HepG2 (cell line): ENCODE data around the gene WDR73. TPM values are rescaled to one million over a fixed set of nuclear protein-coding genes. Genes with fewer than 3 reads are reported as not detected.

Source experiments
- ATAC-seq: fragments of 200-7000 bp; cut with Tn5 transposase; 3 replicates; pipeline ENCODE4 v1.9.1; 2020; ENCODE audit warnings: mild to moderate bottlenecking, moderate library complexity
- BruUV-seq: library from RNA; stranded (reverse); fragments of 400-500 nt; replicated peaks from 2 replicates; lab custom pipeline; 2021; lab: Mats Ljungman, UMichigan
- CTCF ChIA-PET: fragments of 300-600 bp; formaldehyde crosslinking; extraction: SDS; loops from one replicate; lab custom pipeline; 2021; ENCODE audit warnings: low total read pairs, inconsistent platforms, low intra/inter-chr PET ratio; lab: Yijun Ruan, JAX
- POLR2A ChIA-PET: fragments of 350-600 bp; sonication (Branson Sonifier 250); formaldehyde crosslinking; loops from one replicate; lab custom pipeline; 2020; ENCODE audit warnings: antibody characterized with exemption, inconsistent platforms; lab: Yijun Ruan, JAX
- DNase-seq: peaks from one replicate; pipeline ENCODE4 v3.0.0-alpha.2; 2015; ENCODE audit warnings: low spot score
- FAIRE-seq: peaks from 3 replicates; lab custom pipeline; 2011; peaks lifted over from hg19 to GRCh38; lab: Jason Lieb, UNC
- H2AFZ ChIP-seq: one replicate; pipeline ENCODE4 v1.6.1; 2011; ENCODE audit warnings: low read length, inconsistent platforms
- H3K27ac ChIP-seq: fragments of 300-600 bp; 3 replicates; pipeline ENCODE4 v1.8.0; 2011; ENCODE audit warnings: mixed run types, mild to moderate bottlenecking, mixed read lengths, low read length, inconsistent platforms; ENCODE audit not compliant: insufficient read depth; ENCODE audit errors: extremely low read length
- H3K27me3 ChIP-seq, 2 experiments: fragments of 200-600 bp in 1 of 2; 2 replicates in 1 of 2; 3 replicates in 1 of 2; pipeline versions ENCODE4 v1.6.0 to v1.8.0; 2011; ENCODE audit warnings: low read length in 2 of 2, mild to moderate bottlenecking in 2 of 2, moderate library complexity in 2 of 2, inconsistent platforms in 1 of 2; ENCODE audit not compliant: insufficient read depth in 2 of 2, control insufficient read depth in 1 of 2
- H3K36me3 ChIP-seq, 2 experiments: fragments of 200-600 bp in 1 of 2; replicated peaks in 1 of 2; 2 replicates in 1 of 2; 3 replicates in 1 of 2; pipeline versions ENCODE4 v1.5.1 to v1.8.0; 2011; ENCODE audit warnings: low read length in 2 of 2, inconsistent platforms in 1 of 2; ENCODE audit not compliant: insufficient read depth in 2 of 2, control insufficient read depth in 1 of 2
- H3K4me1 ChIP-seq: 2 replicates; pipeline ENCODE4 v1.5.1; 2012; ENCODE audit warnings: low read length, inconsistent platforms; ENCODE audit not compliant: insufficient read depth
- H3K4me2 ChIP-seq: 2 replicates; pipeline ENCODE4 v1.6.0; 2011; ENCODE audit warnings: low read depth, low read length, inconsistent platforms
- H3K4me3 ChIP-seq, 3 experiments: fragments of 200-600 bp in 1 of 3; sonication (generic), shearing (Covaris generic) in 1 of 3; replicated peaks in 1 of 3; 2 replicates each; pipeline ENCODE4 v1.5.1; 2011 to 2016; ENCODE audit warnings: low read length in 3 of 3, inconsistent platforms in 2 of 3, low read depth in 2 of 3, mild to moderate bottlenecking in 2 of 3, control low read depth in 1 of 3, mixed read lengths in 1 of 3; ENCODE audit not compliant: insufficient read depth in 1 of 3
- H3K79me2 ChIP-seq: one replicate; pipeline ENCODE4 v1.6.1; 2011; ENCODE audit warnings: low read length, inconsistent platforms; ENCODE audit not compliant: insufficient read depth
- H3K9ac ChIP-seq: 2 replicates; pipeline ENCODE4 v1.6.0; 2011; ENCODE audit warnings: mild to moderate bottlenecking, low read depth, low read length, inconsistent platforms; ENCODE audit not compliant: insufficient read depth
- H3K9me3 ChIP-seq: 2 replicates; pipeline ENCODE4 v1.5.1; 2012; ENCODE audit warnings: mild to moderate bottlenecking, low read length
- H4K20me1 ChIP-seq: 2 replicates; pipeline ENCODE4 v1.6.0; 2011; ENCODE audit warnings: inconsistent platforms, mild to moderate bottlenecking, low read length, moderate library complexity; ENCODE audit not compliant: insufficient read depth
- ATRX ChIP-seq: sonication (generic); formaldehyde crosslinking; IDR thresholded peaks from 2 replicates; pipeline ENCODE4 v1.4.0; 2020; ENCODE audit warnings: missing genetic modification reagents, borderline replicate concordance
- ELK4 ChIP-seq: sonication (generic); formaldehyde crosslinking; IDR thresholded peaks from 2 replicates; pipeline ENCODE4 v1.9.0; 2021; ENCODE audit warnings: missing genetic modification reagents, borderline replicate concordance
- ZNF382 ChIP-seq: sonication (generic); formaldehyde crosslinking; IDR thresholded peaks from 2 replicates; pipeline ENCODE4 v1.5.0; 2020; ENCODE audit warnings: missing genetic modification reagents, mild to moderate bottlenecking, borderline replicate concordance
- ZNF503 ChIP-seq: sonication (generic); formaldehyde crosslinking; IDR thresholded peaks from 2 replicates; pipeline ENCODE4 v1.4.0; 2020; ENCODE audit warnings: missing genetic modification reagents
- ZNF577 ChIP-seq: sonication (generic); formaldehyde crosslinking; IDR thresholded peaks from 2 replicates; pipeline ENCODE4 v1.4.0; 2020; ENCODE audit warnings: mild to moderate bottlenecking, low read depth, missing genetic modification reagents, borderline replicate concordance
- ZSCAN31 ChIP-seq: sonication (generic); formaldehyde crosslinking; IDR thresholded peaks from 2 replicates; pipeline ENCODE4 v1.5.0; 2020; ENCODE audit warnings: low read depth, mild to moderate bottlenecking, missing genetic modification reagents
- ZUFSP ChIP-seq: sonication (generic); formaldehyde crosslinking; IDR thresholded peaks from 2 replicates; pipeline ENCODE4 v1.9.0; 2021; ENCODE audit warnings: missing genetic modification reagents, mild to moderate bottlenecking, borderline replicate concordance
- WGBS: methylation state at CpG from one replicate; pipeline ENCODE4 v1.1.6; 2017; ENCODE audit warnings: low lambda C conversion rate; 5-methylcytosine and 5-hydroxymethylcytosine counted together
- in situ Hi-C: cut with HindIII; loops from 2 replicates; pipeline ENCODE4 v1.10.0; 2017; ENCODE audit warnings: low pct_unique_long_range_greater_than_20kb; ENCODE audit not compliant: extremely low pct_ligation_motif_present
- intact Hi-C: fragments of 100-400 bp; cut with micrococcal nuclease; formaldehyde crosslinking; loops from one replicate; pipeline ENCODE4 v1.10.0; 2022; ENCODE audit not compliant: unreplicated experiment
- polyA plus RNA-seq, 8 experiments: library from polyadenylated mRNA; depleted of rRNA in 3 of 8; stranded (reverse) in 7 of 8; unstranded in 1 of 8; fragments of >200 nt; fragmentation: Illumina TruSeq in 4 of 8; extraction: Trizol in 4 of 8; gene quantifications; 2 replicates each; pipeline versions ENCODE4 v1.2.1 to v1.2.3, GENCODE V29; 2011 to 2016; ENCODE audit warnings: low read depth in 4 of 8, missing spikeins in 1 of 8, mixed read lengths in 1 of 8; ENCODE audit not compliant: insufficient read depth in 1 of 8
- total RNA-seq, 5 experiments: library from RNA; depleted of rRNA; stranded (reverse); fragments of >200 nt; fragmentation: Illumina TruSeq; extraction: Trizol; gene quantifications; 2 replicates each; pipeline ENCODE4 v1.2.3, GENCODE V29; 2016; ENCODE audit warnings: low read depth in 1 of 5

WDR73 gene
- total and polyA plus RNA-seq, 2 of the 13 experiments (the other 11 are each of a cell fraction or from before 2014, with no cell fraction given), result 20.0 to 35.5 TPM

GRCh38 chr15:84671211-84671610 lies 17.1 kb upstream of the WDR73 start (continued):
- TF ChIP-seq ZUFSP (CRISPR knock-in tag) (no peak), ZNF382 (CRISPR knock-in tag) (no peak), ZNF503 (CRISPR knock-in tag) (no peak)

GRCh38 chr15:84669726-84670125 lies 15.6 kb upstream of the WDR73 start:
- FAIRE-seq, result no peak
- H3K4me2 ChIP-seq, result no peak overlapping the region
- no peak overlapping the region for H2AFZ ChIP-seq
- no peak overlapping the region for H3K4me3 ChIP-seq
- no peaks in the 10 kb centered on the region for H4K20me1 ChIP-seq
- H3K27ac ChIP-seq, result no peak overlapping the region
- WGBS, result 96% methylated on average over 8 of the region's 8 CpGs
- no peaks in the 10 kb centered on the region for H3K79me2 ChIP-seq
- CTCF ChIA-PET, result no interaction called here
- H3K9me3 ChIP-seq, result no peaks in the 10 kb centered on the region
- no peak for DNase-seq
- in situ Hi-C loops, result no loop called here
- POLR2A ChIA-PET, result no interaction called here
- H3K27me3 ChIP-seq, result no peaks in the 10 kb centered on the region
- H3K4me1 ChIP-seq, result peaks cover 8% of the 10 kb centered on the region; the same call in 1 of the 2 replicates
- peaks cover 8 to 45% of the 10 kb centered on the region in 2 experiments; a peak in 4 of 5 replicates for H3K36me3 ChIP-seq
- ATAC-seq, result no peak
- TF ChIP-seq ZSCAN31 (no peak), ZNF577 (no peak), ATRX (no peak), ELK4 (CRISPR knock-in tag) (no peak)
- intact Hi-C loops, result no loop called here
- no peak overlapping the region for H3K9ac ChIP-seq
- no TSS peak for BruUV-seq
